Inflammatory macrophage treated with lipopolysaccharide for 1 hour (primary cell): ENCODE data around the gene NPFFR1.
A peak's percentile ranks its signal among the peaks of the same experiment; 100 is the strongest.

Experiments
- DNase-seq, 2 donors: peaks; one replicate each; pipeline ENCODE4 v3.0.0-alpha.2; 2020 to 2022

The NPFFR1 gene

DNA sequence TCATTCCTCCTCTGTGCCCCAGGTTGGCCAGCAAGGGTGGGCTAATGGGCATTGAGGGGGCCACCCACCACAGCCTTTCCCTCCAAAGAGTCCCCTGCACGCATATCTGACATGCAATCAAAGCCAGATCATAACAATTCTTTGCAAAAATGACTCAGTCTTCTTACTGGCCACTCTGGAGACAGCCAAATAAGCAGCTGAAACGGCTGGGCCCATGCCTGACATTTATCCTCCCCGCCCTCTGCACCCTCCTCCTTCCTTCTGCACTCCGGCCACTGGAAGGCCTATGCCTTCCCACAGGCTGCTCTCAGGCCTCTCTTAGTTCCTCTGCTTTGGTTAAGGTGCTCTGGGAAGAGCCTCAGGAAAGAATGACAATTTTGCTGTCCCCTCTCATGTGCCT, 29.2 kb upstream of the NPFFR1 start:
- DNase-seq, result no peak

DNA sequence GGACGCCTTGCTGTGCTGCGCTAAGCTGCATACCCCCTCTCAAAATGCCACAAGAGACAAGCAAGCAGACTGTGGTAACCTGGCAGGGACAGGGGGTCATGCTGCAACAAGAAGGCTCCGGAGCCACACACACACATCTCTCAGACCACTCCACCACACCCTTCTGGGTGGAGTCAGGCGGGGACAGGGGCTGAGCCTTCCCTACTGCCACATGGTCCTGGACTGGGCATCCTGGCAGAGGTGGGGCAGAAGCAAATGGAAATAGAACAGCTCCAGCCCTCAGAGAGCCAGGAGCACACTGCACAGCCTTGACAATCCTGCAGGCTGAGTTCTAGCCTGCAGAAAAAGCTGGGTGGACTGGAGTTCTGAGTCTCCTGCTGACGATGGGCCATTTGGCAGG, 28.4 kb upstream of the NPFFR1 start:
- DNase-seq, result no peak

- no peak for DNase-seq
Observed at GRCh38 chr10:70311698-70312097, 27.9 kb upstream of the NPFFR1 start.

DNA sequence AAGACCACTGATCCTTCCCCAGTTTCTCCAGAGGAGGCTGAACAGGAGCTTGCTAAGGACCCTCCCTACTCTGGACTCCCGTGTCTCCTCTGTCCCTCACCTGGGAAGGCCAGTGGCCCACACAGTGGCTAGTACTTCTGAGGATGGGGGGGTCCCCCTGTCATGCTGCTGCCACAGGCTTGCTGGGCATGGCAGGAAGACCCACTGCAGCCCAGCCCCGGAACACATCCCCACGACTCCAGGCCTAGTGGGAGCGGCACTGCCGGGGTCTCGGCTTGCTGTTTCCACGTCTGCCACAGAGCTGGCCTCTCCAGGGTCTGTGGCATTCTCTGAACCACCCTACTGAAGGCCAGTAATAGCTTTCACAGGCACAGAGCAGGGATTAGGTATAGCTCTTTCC, 25.9 kb upstream of the NPFFR1 start:
- no peak for DNase-seq

DNA sequence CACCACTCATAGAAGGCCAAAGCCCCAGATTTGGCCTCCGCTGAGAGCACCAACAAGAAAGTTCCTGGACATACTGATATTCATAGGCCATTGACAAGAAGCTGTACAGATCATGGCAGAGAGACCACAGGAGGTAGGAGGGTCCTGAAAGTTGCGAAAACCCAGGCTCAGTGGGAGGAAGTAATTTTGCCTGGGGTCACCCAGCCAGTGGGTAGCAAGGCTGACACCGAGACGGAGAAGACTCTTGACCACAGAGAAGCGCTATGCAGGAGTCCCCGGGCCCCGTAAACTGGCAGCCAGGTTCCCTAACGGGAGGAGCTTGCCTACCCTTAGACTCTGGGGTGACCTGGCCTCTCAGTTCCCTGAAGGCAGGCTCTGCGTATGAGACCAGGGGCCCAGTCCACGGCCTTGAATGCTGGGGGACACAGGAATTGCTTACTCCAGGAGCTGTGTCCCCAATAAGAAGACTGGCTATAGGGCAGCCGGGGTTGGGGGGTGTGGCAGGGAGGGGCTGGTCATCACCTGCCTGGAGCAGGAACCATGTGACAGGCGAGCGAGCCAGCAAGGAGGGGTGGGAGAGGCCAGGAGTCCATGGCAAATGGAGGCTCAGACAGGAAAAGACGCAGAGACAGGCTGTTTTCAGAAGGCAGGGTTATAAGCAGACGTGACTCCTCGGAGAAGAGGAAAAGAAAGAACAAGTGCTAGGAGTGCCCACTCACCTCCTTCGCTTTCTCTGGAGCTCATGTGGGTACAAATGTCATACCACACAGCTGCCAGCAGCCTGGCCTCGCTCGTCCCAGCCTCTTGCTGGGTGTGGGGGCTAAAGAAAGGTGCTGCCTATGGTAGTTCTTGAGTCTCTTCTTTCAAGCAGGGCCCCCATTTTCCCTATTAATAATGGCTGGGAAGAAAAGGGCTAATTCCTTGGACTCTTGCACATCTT, 24.6 kb upstream of the NPFFR1 start:
- DNase-seq, result no peak

GRCh38 chr10:70306886-70307520, 23.2 kb upstream of the NPFFR1 start:
- no peak for DNase-seq

DNA sequence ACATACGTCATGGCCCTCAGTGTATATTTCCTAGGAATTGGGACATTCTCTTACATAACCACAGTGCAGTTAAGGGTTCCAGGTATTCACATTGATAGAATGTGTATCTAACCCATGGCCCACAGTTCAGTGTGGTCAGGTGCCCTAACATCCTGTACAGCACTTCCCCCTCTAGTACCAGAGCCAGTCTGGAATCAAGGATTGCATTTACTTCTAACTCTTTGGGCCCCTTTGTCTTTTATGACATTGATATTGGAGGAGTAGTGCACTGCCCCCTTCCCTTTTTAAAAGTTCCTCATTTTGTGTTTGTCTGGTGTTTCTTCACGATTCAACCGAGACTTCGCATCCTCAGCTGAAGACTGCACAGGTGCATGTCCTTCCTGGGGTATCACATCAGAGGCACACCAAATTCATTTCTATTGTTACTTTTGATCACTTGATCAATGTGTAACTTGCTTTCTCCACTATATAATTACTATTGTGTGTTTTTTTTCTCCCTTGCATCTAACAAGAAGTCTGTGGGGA, 22.4 kb upstream of the NPFFR1 start:
- DNase-seq, result no peak

- DNase-seq, result no peak
Observed at GRCh38 chr10:70303730-70304129, 19.9 kb upstream of the NPFFR1 start.

DNA sequence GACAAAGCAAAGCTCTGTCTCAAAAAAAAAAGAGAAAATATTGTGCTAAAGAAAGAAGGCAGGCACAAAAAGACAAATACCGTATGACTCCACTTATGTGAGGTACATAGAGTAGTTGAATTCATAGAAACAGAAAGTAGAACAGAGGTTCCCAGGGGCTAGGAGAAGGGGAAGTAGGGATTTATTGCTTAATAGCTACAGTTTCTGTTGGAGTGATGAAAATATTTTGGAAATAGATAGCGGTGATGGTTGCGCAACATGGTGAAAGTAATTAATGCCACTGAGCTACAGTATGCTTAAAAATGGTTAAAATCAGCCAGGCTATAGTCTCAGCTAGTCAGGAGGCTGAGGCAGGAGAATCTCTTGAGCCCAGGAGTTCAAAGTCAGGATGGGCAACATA, 18.5 kb upstream of the NPFFR1 start:
- peak; percentile 90 to 92 for DNase-seq

DNA sequence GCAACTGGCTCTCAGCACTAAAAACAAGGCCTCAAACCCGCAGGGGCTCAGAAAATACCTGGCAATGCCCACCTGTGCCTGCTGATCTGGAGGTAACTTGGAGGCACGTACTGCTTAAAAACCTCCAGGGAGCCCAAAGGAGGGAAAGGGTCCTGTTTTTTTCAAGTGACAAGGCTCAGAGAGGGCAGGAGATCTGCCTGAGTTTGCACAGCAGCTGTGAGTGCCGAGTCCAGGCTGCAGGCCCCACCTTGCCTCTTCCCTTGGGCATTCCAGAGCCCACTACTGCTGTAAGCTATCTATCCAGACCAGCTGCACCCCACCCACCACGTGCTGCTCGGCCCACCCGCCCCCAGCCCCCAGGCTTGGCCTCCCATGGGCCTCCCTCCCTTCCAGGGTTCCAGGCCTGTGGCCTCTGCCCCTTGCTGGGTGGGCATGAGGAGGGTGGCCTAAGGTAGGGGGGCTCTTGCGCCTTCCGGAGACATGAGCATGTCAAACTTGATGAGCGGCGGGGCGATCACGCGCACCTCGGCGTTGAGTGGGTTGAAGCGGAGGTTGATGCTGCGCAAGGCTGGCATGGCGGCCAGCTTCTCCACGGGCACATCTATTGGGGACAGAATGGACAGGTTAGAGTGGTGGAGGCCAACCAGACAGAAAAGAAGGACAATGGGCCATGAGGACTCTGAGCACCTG, 17.2 kb upstream of the NPFFR1 start:
- no peak for DNase-seq

GRCh38 chr10:70300461-70300860, 16.7 kb upstream of the NPFFR1 start:
- DNase-seq, result no peak

DNA sequence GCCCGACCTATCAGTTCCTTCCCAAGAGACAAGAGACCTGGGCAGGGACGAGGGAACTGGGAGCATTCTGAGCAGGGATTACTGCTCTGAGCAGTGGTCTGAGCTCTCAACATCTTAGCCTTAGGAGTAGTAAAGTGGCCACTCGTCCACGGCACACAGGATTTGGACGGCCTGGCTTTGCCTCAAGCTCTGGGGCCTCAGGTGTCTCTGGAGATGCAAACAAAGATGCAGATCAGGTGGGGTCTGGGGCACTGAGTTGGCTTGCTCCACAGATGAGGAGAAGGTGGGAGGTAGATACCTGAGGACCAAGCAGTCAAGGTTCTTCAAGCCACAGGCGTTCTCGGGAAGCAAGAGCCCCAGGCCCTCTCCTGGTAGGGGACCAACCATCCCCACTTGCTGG, 16.1 kb upstream of the NPFFR1 start:
- DNase-seq, result no peak

- DNase-seq, result no peak
Observed at GRCh38 chr10:70298393-70298792, 14.6 kb upstream of the NPFFR1 start.

- no peak for DNase-seq
Observed at GRCh38 chr10:70297224-70297623, 13.4 kb upstream of the NPFFR1 start.

DNA sequence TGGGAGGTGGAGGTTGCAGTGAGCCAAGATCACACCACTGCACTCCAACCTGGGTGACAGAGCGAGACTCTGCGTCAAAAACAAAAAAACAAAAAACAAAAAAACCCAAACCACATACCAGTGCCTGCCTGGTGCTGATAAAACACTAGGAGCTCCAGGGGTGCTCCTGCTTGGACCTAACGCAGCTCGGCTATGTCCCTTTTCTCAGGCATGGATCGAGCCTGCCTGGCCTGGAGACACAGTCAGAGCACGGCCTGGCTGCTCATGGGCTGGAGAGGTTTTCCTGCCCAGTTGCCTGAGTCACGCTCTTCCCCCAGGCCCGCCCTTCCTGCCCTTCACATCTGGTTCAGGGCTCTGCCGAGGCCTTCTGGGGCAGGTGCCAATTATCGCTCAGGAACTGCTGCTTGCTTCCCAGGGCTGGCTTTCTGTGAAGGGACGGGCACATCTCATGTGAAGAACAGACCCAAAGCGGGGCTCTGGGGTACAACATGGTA, 12.6 kb upstream of the NPFFR1 start:
- DNase-seq, result peak; percentile 16 to 53

GRCh38 chr10:70295926-70296325, 12.1 kb upstream of the NPFFR1 start:
- DNase-seq, result peak; percentile 44 to 49

DNA sequence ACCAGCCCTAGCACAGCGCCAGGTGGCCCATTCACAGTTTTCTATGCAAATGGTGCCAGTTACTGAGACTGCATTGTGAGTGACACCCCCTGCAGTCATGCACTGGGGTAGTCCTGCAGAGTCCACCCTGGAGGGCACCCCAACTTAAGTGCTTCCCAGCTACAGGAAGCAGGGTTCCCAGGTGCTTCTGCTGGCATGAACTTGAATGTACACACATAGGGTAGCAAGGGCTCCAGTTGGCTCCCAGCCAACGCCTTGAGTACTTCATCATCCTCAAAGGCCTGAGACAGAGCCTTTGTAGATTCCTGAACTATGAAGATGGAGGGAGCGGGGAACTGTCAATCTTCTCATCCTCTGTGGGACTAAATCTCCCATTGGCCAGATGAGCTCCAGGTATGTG, 11.5 kb upstream of the NPFFR1 start:
- no peak for DNase-seq

- no peak for DNase-seq
Observed at GRCh38 chr10:70293169-70293843, 9.5 kb upstream of the NPFFR1 start.

- DNase-seq, result no peak
Observed at GRCh38 chr10:70292004-70292403, 8.2 kb upstream of the NPFFR1 start.

DNA sequence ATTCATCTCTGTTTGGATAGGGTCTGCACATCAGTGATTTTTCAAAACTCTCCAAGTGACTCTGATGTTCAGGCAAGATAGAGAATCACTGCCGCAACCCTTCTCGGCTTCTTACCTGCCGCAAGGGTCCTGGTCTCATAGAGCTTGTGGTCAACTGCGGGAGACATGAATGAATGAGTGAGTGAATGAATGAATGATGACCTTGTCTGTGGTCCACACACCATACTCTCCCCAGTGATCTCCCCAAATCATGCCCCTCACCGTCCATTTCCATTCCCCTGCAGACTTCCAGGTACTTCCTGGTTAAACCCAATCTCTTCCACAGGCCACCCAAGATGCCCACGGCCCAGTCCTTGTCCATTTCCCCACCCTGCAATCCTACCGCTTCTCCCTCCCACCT, 5.9 kb upstream of the NPFFR1 start:
- DNase-seq, result no peak

DNA sequence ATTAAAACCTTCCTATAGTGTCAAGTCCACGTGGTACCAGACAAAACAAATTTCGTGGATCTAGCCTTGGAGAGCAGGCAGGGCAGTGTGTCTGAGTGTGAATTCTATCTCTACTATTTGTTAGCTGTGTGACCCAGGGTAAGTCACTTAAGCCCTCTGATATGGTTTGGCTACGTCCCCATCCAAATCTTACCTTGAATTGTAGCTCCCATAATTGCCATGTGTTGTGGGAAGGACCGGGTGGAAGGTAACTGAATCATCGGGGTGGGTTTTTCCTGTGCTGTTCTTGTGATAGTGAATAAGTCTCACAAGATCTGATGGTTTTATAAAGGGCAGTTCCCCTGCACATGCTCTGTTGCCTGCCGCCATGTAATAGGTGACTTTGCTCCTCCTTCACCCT, 2.8 kb upstream of the NPFFR1 start:
- DNase-seq, result peak in 1 of 2 donors; percentile 25

DNA sequence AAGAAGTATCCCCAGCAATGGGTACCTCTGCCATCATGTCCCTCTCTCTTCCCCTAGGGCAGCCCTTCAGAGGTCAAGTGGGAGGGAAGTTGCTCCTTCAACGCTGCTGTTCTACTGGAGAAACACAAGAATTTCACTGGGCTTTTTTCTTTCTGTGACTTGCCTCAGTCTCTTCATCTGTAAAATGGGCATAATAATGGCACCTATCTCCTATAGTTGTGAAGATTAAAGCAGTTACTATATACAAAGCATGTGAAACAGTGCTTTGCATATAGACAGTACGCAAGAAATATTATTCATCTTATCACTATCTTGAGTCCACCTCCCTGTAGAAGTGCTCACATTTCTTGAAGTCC, 1.6 kb upstream of the NPFFR1 start:
- no peak for DNase-seq
